Neural progenitor cell (in vitro differentiated cells): ENCODE measurements around the gene ERCC8.

Experiments used
- CTCF ChIP-seq: fragments of 200-600 bp; sonication (generic); IDR thresholded peaks from 2 replicates; pipeline ENCODE4 v1.5.1; 2017; ENCODE audit warnings: antibody characterized with exemption, mild to moderate bottlenecking
- EZH2 ChIP-seq: fragments of 200-600 bp; sonication (generic); IDR thresholded peaks from 2 replicates; pipeline ENCODE4 v1.6.1; 2017; ENCODE audit warnings: antibody characterized with exemption, mild to moderate bottlenecking, moderate library complexity
- EZH2phosphoT487 ChIP-seq: fragments of 200-600 bp; sonication (generic); IDR thresholded peaks from 2 replicates; pipeline ENCODE4 v1.6.1; 2017; ENCODE audit warnings: antibody characterized with exemption

- TF ChIP-seq EZH2: no peak
- no peak for TF ChIP-seq CTCF
- TF ChIP-seq EZH2phosphoT487: no peak
Measured at GRCh38 chr5:60872892-60873291, 72.0 kb downstream of the ERCC8 start.
